ENCODE results near the gene STEAP2. TPM values are rescaled to one million over a fixed set of nuclear protein-coding genes. Genes with fewer than 3 reads are reported as not detected.

The STEAP2 gene
- total RNA-seq (10 to 100 TPM; 36.2 to 73.2 TPM), polyA plus RNA-seq (10 to 100 TPM in 1 of 2 donors, 1 to 10 TPM in 1; 3.1 to 18.2 TPM)
- long read RNA-seq, donor 1, full-length matches to known transcripts: 3 of 25 reads
- long read RNA-seq, donor 1, partial matches to known transcripts: 9 of 25 reads
- long read RNA-seq, donor 1, other reads (novel, unspliced or antisense): 13 of 25 reads
- long read RNA-seq, donor 2, full-length matches to known transcripts: 3 of 27 reads
- long read RNA-seq, donor 2, partial matches to known transcripts: 6 of 27 reads
- long read RNA-seq, donor 2, other reads (novel, unspliced or antisense): 18 of 27 reads

- H3K4me1 ChIP-seq (ENCODE audit: control insufficient read depth in 1 of 2, insufficient read depth in 2 of 2, low read length in 2 of 2): peaks cover 0 to 2% of the 10 kb centered on the region in 2 donors
- intact Hi-C loops (cut with DNase I): loop anchor here in 1 of 2 donors (5.0 kb wide), 1 partner anchor 36 kb away; the partner anchor contains the start of gene CFAP69
- DNase-seq (peak; percentile 94 to 97), ATAC-seq (ENCODE audit: low FRiP score) (peak; percentile 99)
- no peaks in the 10 kb centered on the region for H3K9me3 ChIP-seq (ENCODE audit: control insufficient read depth, low read length)
- peak within 1 kb of the TSS; percentile 20 to 79 for H3K27ac ChIP-seq (ENCODE audit: low read depth in 1 of 2, low read length in 2 of 2)
- H3K36me3 ChIP-seq (ENCODE audit: control insufficient read depth in 1 of 2, insufficient read depth in 2 of 2, low read length in 1 of 2): no peaks in the 10 kb centered on the region
- 0 to 1% methylated on average over 63 to 73 of the region's 73 CpGs for WGBS, 2 donors
- peak within 1 kb of the TSS; percentile 49 to 55 for H3K4me3 ChIP-seq (ENCODE audit: low read length in 2 of 2)
- H3K27me3 ChIP-seq (ENCODE audit: control insufficient read depth in 1 of 2, insufficient read depth in 2 of 2, low read length in 1 of 2): no peaks in the 10 kb centered on the region
Observed at GRCh38 chr7:90211391-90212148, at the start of gene STEAP2. TSS of gene STEAP2 (plus strand) at chr7:90211740. CDS start at chr7:90225083, 13,343 bp downstream.

DNA sequence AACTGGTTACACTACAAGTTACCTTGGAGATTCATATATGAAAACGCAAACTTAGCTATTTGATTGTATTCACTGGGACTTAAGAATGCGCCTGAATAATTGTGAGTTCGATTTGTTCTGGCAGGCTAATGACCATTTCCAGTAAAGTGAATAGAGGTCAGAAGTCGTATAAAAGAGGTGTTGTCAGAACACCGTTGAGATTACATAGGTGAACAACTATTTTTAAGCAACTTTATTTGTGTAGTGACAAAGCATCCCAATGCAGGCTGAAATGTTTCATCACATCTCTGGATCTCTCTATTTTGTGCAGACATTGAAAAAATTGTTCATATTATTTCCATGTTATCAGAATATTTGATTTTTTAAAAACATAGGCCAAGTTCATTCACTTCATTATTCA, 48.0 kb upstream of the STEAP2 start:
- 89 to 92% methylated on average over 5 of the region's 5 CpGs for WGBS, 2 donors
- no peaks in the 10 kb centered on the region for H3K4me1 ChIP-seq (ENCODE audit: control insufficient read depth in 1 of 2, insufficient read depth in 2 of 2, low read length in 2 of 2)
- no peaks in the 10 kb centered on the region for H3K9me3 ChIP-seq (ENCODE audit: control insufficient read depth, low read length)
- H3K4me3 ChIP-seq (ENCODE audit: low read length in 2 of 2): no peak overlapping the region
- ATAC-seq (ENCODE audit: low FRiP score): no peak
- intact Hi-C loops (cut with DNase I): no loop called here
- H3K27me3 ChIP-seq (ENCODE audit: control insufficient read depth in 1 of 2, insufficient read depth in 2 of 2, low read length in 1 of 2): no peaks in the 10 kb centered on the region
- H3K27ac ChIP-seq (ENCODE audit: low read depth in 1 of 2, low read length in 2 of 2): no peak overlapping the region
- DNase-seq: no peak
- no peaks in the 10 kb centered on the region for H3K36me3 ChIP-seq (ENCODE audit: control insufficient read depth in 1 of 2, insufficient read depth in 2 of 2, low read length in 1 of 2)

- Histone ChIP-seq H3K27me3 (ENCODE audit: control insufficient read depth in 1 of 2, insufficient read depth in 2 of 2, low read length in 1 of 2) (no peaks in the 10 kb centered on the region), H3K9me3 (ENCODE audit: control insufficient read depth, low read length) (no peaks in the 10 kb centered on the region), H3K27ac (ENCODE audit: low read depth in 1 of 2, low read length in 2 of 2) (no peak overlapping the region), H3K36me3 (ENCODE audit: control insufficient read depth in 1 of 2, insufficient read depth in 2 of 2, low read length in 1 of 2) (no peaks in the 10 kb centered on the region), H3K4me3 (ENCODE audit: low read length in 2 of 2) (no peak overlapping the region), H3K4me1 (ENCODE audit: control insufficient read depth in 1 of 2, insufficient read depth in 2 of 2, low read length in 2 of 2) (no peaks in the 10 kb centered on the region)
- intact Hi-C loops (cut with DNase I): no loop called here
- ATAC-seq (ENCODE audit: low FRiP score) (no peak), DNase-seq (peak in 1 of 2 donors; percentile 31)
- WGBS, 2 donors: 85 to 93% methylated on average over 2 of the region's 2 CpGs
Observed at GRCh38 chr7:90165724-90166123, 45.8 kb upstream of the STEAP2 start.

GRCh38 chr7:90166153-90166552, 45.4 kb upstream of the STEAP2 start:
- no peaks in the 10 kb centered on the region for H3K9me3 ChIP-seq (ENCODE audit: control insufficient read depth, low read length)
- H3K27me3 ChIP-seq (ENCODE audit: control insufficient read depth in 1 of 2, insufficient read depth in 2 of 2, low read length in 1 of 2): no peaks in the 10 kb centered on the region
- 65 to 85% methylated on average over 3 of the region's 3 CpGs for WGBS, 2 donors
- ATAC-seq (ENCODE audit: low FRiP score) (no peak), DNase-seq (no peak)
- intact Hi-C loops (cut with DNase I): no loop called here
- H3K27ac ChIP-seq (ENCODE audit: low read depth in 1 of 2, low read length in 2 of 2): no peak overlapping the region
- no peaks in the 10 kb centered on the region for H3K4me1 ChIP-seq (ENCODE audit: control insufficient read depth in 1 of 2, insufficient read depth in 2 of 2, low read length in 2 of 2)
- no peak overlapping the region for H3K4me3 ChIP-seq (ENCODE audit: low read length in 2 of 2)
- no peaks in the 10 kb centered on the region for H3K36me3 ChIP-seq (ENCODE audit: control insufficient read depth in 1 of 2, insufficient read depth in 2 of 2, low read length in 1 of 2)

- Histone ChIP-seq H3K36me3 (ENCODE audit: control insufficient read depth in 1 of 2, insufficient read depth in 2 of 2, low read length in 1 of 2) (no peaks in the 10 kb centered on the region), H3K9me3 (ENCODE audit: control insufficient read depth, low read length) (no peaks in the 10 kb centered on the region), H3K27ac (ENCODE audit: low read depth in 1 of 2, low read length in 2 of 2) (no peak overlapping the region), H3K4me1 (ENCODE audit: control insufficient read depth in 1 of 2, insufficient read depth in 2 of 2, low read length in 2 of 2) (no peaks in the 10 kb centered on the region), H3K4me3 (ENCODE audit: low read length in 2 of 2) (no peak overlapping the region), H3K27me3 (ENCODE audit: control insufficient read depth in 1 of 2, insufficient read depth in 2 of 2, low read length in 1 of 2) (no peaks in the 10 kb centered on the region)
- 61 to 68% methylated on average over 4 of the region's 4 CpGs for WGBS, 2 donors
- DNase-seq: no peak
- ATAC-seq (ENCODE audit: low FRiP score): no peak
- intact Hi-C loops (cut with DNase I): no loop called here
Observed at GRCh38 chr7:90167361-90167760, 44.2 kb upstream of the STEAP2 start.

DNA sequence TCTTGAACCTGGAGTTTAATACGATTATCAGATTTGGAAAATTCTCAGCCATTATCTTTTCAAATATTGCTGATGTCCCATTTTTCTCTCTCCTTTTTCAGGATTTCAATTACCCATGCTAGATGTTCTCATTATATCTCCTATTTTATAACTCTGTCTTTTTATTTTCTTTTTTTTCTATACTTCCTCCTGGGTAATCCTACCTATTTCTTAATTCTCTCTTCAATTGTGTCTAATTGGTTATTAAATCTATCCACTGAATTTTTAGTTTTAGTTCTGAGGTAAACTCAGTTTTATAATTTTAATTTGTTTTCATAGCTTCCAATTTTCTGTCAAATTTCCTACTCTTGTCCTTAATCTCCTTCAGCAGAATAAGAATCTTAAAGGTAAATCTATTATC, 41.6 kb upstream of the STEAP2 start:
- 94 to 97% methylated on average over 1 of the region's 1 CpG for WGBS, 2 donors
- no peak for DNase-seq
- Histone ChIP-seq H3K4me1 (ENCODE audit: control insufficient read depth in 1 of 2, insufficient read depth in 2 of 2, low read length in 2 of 2) (no peaks in the 10 kb centered on the region), H3K27me3 (ENCODE audit: control insufficient read depth in 1 of 2, insufficient read depth in 2 of 2, low read length in 1 of 2) (no peaks in the 10 kb centered on the region), H3K4me3 (ENCODE audit: low read length in 2 of 2) (no peak overlapping the region), H3K36me3 (ENCODE audit: control insufficient read depth in 1 of 2, insufficient read depth in 2 of 2, low read length in 1 of 2) (no peaks in the 10 kb centered on the region), H3K27ac (ENCODE audit: low read depth in 1 of 2, low read length in 2 of 2) (no peak overlapping the region), H3K9me3 (ENCODE audit: control insufficient read depth, low read length) (no peaks in the 10 kb centered on the region)
- ATAC-seq (ENCODE audit: low FRiP score): no peak
- intact Hi-C loops (cut with DNase I): no loop called here

DNA sequence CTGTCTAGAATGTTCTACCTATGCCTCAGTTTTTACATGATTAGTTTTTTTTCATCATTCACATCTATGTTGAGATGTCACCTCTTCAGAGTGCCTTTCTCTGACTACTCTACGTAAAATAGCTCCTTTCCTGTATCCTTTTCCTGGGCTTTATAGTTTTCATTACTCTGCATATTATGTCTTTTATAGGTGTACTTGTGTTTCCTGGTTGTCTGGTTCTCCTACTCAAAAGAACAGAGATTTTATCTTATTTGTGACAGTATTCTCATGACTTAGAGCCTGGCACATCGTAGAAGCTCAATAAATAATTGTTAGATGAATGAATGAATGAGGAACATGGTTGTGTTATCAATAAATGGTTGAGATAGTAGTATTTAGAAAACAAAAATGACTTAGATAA, 39.4 kb upstream of the STEAP2 start:
- Histone ChIP-seq H3K36me3 (ENCODE audit: control insufficient read depth in 1 of 2, insufficient read depth in 2 of 2, low read length in 1 of 2) (no peaks in the 10 kb centered on the region), H3K27me3 (ENCODE audit: control insufficient read depth in 1 of 2, insufficient read depth in 2 of 2, low read length in 1 of 2) (no peaks in the 10 kb centered on the region), H3K4me3 (ENCODE audit: low read length in 2 of 2) (no peak overlapping the region), H3K27ac (ENCODE audit: low read depth in 1 of 2, low read length in 2 of 2) (no peak overlapping the region), H3K4me1 (ENCODE audit: control insufficient read depth in 1 of 2, insufficient read depth in 2 of 2, low read length in 2 of 2) (no peaks in the 10 kb centered on the region), H3K9me3 (ENCODE audit: control insufficient read depth, low read length) (no peaks in the 10 kb centered on the region)
- intact Hi-C loops (cut with DNase I): no loop called here
- ATAC-seq (ENCODE audit: low FRiP score) (no peak), DNase-seq (no peak)
- WGBS, 2 donors: 82 to 85% methylated on average over 2 of the region's 2 CpGs

- 85 to 88% methylated on average over 6 of the region's 6 CpGs for WGBS, 2 donors
- H3K4me3 ChIP-seq (ENCODE audit: low read length in 2 of 2): no peak overlapping the region
- no peaks in the 10 kb centered on the region for H3K4me1 ChIP-seq (ENCODE audit: control insufficient read depth in 1 of 2, insufficient read depth in 2 of 2, low read length in 2 of 2)
- intact Hi-C loops (cut with DNase I): no loop called here
- H3K27ac ChIP-seq (ENCODE audit: low read depth in 1 of 2, low read length in 2 of 2): no peak overlapping the region
- ATAC-seq (ENCODE audit: low FRiP score): no peak
- no peaks in the 10 kb centered on the region for H3K36me3 ChIP-seq (ENCODE audit: control insufficient read depth in 1 of 2, insufficient read depth in 2 of 2, low read length in 1 of 2)
- no peak for DNase-seq
- no peaks in the 10 kb centered on the region for H3K27me3 ChIP-seq (ENCODE audit: control insufficient read depth in 1 of 2, insufficient read depth in 2 of 2, low read length in 1 of 2)
- H3K9me3 ChIP-seq (ENCODE audit: control insufficient read depth, low read length): no peaks in the 10 kb centered on the region
Observed at GRCh38 chr7:90172624-90173023, 38.9 kb upstream of the STEAP2 start.
